AG04450 (cell line): ENCODE results near the gene NFIC. TPM values are rescaled to one million over a fixed set of nuclear protein-coding genes. Genes with fewer than 3 reads are reported as not detected.
"Not testable (repeated sequence)": the region's sequence is repeated elsewhere in the genome, so short reads cannot be mapped to it uniquely, and the experiment has no call there.

Experiments used
- CTCF ChIA-PET: fragments of 300-600, 350-600 bp; formaldehyde crosslinking; extraction: SDS; loops from one replicate; lab custom pipeline; 2022; ENCODE audit warnings: antibody characterized with exemption, inconsistent platforms; lab: Charles Lee
- POLR2A ChIA-PET: fragments of 350-600 bp; formaldehyde crosslinking; extraction: SDS; loops from one replicate; lab custom pipeline; 2021; ENCODE audit warnings: antibody characterized with exemption, inconsistent platforms; lab: Yijun Ruan, JAX
- DNase-seq: peaks from one replicate; pipeline ENCODE4 v3.0.0-alpha.2; 2011; ENCODE audit warnings: low read depth, low spot score
- H3K27ac ChIP-seq: one replicate; pipeline ENCODE4 v1.5.1; 2012; ENCODE audit warnings: low read depth, low read length, control low read depth
- H3K27me3 ChIP-seq: one replicate; pipeline ENCODE4 v1.6.0; 2012; ENCODE audit warnings: low read length; ENCODE audit not compliant: control insufficient read depth, insufficient read depth
- H3K4me3 ChIP-seq: 2 replicates; pipeline ENCODE4 v1.5.1; 2011; ENCODE audit warnings: mild to moderate bottlenecking, low read depth, low read length, control low read depth
- H3K9me3 ChIP-seq: 2 replicates; pipeline ENCODE4 v1.5.1; 2012; ENCODE audit warnings: low read length; ENCODE audit not compliant: control insufficient read depth, insufficient read depth
- polyA plus RNA-seq: library from polyadenylated mRNA; depleted of rRNA; stranded (reverse); fragments of >200 nt; gene quantifications from 2 replicates; pipeline ENCODE4 v1.2.3, GENCODE V29; 2011
- TF ChIP-seq, protein P1 (sequence below): IDR thresholded peaks from 2 replicates; pipeline ENCODE4 v1.5.1; 2011; ENCODE audit warnings: low read depth, low read length, control low read depth, inconsistent platforms

The NFIC gene
- polyA plus RNA-seq, 1 experiment, result 3.9 TPM

- peak overlapping the region; percentile 98 for H3K27ac ChIP-seq
- H3K27me3 ChIP-seq, result no peaks in the 10 kb centered on the region
- ChIA-PET POLR2A (interaction anchor here (0.6 kb wide), 1 partner anchor 32 kb away, joined by 3 read pairs; the partner anchor contains the start of gene SMIM44), CTCF (interaction anchor here (1.0 to 1.7 kb wide), 3 partner anchors 21 to 34 kb away, joined by 3 to 5 read pairs (median 4); no protein-coding TSS in a partner anchor)
- H3K9me3 ChIP-seq, result no peaks in the 10 kb centered on the region; the same call in 1 of the 2 replicates
- H3K4me3 ChIP-seq, result no peak overlapping the region
- TF ChIP-seq, protein P1, sequence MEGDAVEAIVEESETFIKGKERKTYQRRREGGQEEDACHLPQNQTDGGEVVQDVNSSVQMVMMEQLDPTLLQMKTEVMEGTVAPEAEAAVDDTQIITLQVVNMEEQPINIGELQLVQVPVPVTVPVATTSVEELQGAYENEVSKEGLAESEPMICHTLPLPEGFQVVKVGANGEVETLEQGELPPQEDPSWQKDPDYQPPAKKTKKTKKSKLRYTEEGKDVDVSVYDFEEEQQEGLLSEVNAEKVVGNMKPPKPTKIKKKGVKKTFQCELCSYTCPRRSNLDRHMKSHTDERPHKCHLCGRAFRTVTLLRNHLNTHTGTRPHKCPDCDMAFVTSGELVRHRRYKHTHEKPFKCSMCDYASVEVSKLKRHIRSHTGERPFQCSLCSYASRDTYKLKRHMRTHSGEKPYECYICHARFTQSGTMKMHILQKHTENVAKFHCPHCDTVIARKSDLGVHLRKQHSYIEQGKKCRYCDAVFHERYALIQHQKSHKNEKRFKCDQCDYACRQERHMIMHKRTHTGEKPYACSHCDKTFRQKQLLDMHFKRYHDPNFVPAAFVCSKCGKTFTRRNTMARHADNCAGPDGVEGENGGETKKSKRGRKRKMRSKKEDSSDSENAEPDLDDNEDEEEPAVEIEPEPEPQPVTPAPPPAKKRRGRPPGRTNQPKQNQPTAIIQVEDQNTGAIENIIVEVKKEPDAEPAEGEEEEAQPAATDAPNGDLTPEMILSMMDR, result no peak
- DNase-seq, result peak; percentile 99
Measured at GRCh38 chr19:3450796-3451411, 84.5 kb downstream of the NFIC start.

- DNase-seq, result no peak
- no peaks in the 10 kb centered on the region for H3K27me3 ChIP-seq
- H3K4me3 ChIP-seq, result no peak overlapping the region
- peak overlapping the region; percentile 98 for H3K27ac ChIP-seq
- TF ChIP-seq, protein P1, result no peak
- ChIA-PET CTCF (interaction anchor here (0.7 to 1.7 kb wide), 3 partner anchors 22 to 146 kb away, joined by 3 to 5 read pairs (median 4); no protein-coding TSS in a partner anchor), POLR2A (no interaction called here)
- no peaks in the 10 kb centered on the region; the same call in 1 of the 2 replicates for H3K9me3 ChIP-seq
Measured at GRCh38 chr19:3451451-3451866, 85.1 kb downstream of the NFIC start.

GRCh38 chr19:3452171-3452941 lies 86.0 kb downstream of the NFIC start:
- ChIA-PET POLR2A (no interaction called here), CTCF (interaction anchor here (0.7 to 1.7 kb wide), 3 partner anchors 21 to 147 kb away, joined by 3 to 5 read pairs (median 4); no protein-coding TSS in a partner anchor)
- Histone ChIP-seq H3K27ac (peak overlapping the region; percentile 47), H3K27me3 (no peaks in the 10 kb centered on the region), H3K9me3 (no peaks in the 10 kb centered on the region; the same call in 1 of the 2 replicates), H3K4me3 (no peak overlapping the region)
- TF ChIP-seq, protein P1, result no peak
- no peak for DNase-seq

DNA sequence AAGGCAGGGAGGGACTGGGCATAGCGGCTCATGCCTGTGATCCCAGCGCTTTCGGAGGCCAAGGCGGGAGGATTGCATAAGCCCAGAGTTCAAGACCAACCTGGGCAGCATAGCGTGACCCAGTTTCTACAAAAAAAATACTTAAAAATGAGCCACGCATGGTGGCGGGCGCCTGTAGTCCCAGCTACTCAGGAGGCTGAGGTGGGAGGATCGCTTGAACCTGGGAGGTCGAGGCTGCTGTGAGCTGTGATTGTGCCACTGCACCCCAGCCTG lies 86.5 kb downstream of the NFIC start:
- DNase-seq, H3K27ac ChIP-seq, CTCF ChIA-PET, POLR2A ChIA-PET, H3K9me3 ChIP-seq, H3K4me3 ChIP-seq, H3K27me3 ChIP-seq: not testable (repeated sequence)

DNA sequence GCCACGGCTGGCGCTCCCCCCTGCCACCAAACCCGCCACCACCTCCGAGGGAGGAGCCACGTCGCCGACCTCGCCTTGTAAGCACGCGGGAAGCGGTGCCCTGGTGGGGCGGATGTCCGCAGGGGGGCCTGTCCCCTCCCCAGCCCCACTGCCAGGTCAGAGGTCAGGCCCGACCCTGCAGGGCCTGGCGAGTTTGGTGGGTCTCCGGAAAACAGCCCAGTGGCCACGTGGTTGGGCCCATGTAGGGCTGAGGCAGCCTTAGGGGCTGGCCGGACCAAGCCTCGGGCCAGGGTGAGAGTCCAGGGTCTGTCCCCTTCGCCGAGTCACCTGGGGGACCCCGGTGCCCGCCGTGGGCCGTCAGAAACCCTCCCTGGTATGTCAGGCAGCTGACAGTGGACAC lies 87.5 kb downstream of the NFIC start:
- POLR2A ChIA-PET, result no interaction called here

More for the DNA sequence above, 87.5 kb downstream of the NFIC start:
- Histone ChIP-seq H3K27me3 (no peaks in the 10 kb centered on the region), H3K27ac (no peak overlapping the region), H3K9me3 (no peaks in the 10 kb centered on the region; the same call in 1 of the 2 replicates), H3K4me3 (no peak overlapping the region)
- TF ChIP-seq, protein P1, result no peak
- no peak for DNase-seq
- CTCF ChIA-PET, result no interaction called here
